Activated CD8-positive, alpha-beta memory T cell treated with anti-CD3 and anti-CD28 coated beads for 24 hours (primary cell): ENCODE results near the gene OPA1.

Source experiments
- DNase-seq: peaks from one replicate; pipeline ENCODE4 v3.0.0-alpha.2; 2020

The OPA1 gene

DNA sequence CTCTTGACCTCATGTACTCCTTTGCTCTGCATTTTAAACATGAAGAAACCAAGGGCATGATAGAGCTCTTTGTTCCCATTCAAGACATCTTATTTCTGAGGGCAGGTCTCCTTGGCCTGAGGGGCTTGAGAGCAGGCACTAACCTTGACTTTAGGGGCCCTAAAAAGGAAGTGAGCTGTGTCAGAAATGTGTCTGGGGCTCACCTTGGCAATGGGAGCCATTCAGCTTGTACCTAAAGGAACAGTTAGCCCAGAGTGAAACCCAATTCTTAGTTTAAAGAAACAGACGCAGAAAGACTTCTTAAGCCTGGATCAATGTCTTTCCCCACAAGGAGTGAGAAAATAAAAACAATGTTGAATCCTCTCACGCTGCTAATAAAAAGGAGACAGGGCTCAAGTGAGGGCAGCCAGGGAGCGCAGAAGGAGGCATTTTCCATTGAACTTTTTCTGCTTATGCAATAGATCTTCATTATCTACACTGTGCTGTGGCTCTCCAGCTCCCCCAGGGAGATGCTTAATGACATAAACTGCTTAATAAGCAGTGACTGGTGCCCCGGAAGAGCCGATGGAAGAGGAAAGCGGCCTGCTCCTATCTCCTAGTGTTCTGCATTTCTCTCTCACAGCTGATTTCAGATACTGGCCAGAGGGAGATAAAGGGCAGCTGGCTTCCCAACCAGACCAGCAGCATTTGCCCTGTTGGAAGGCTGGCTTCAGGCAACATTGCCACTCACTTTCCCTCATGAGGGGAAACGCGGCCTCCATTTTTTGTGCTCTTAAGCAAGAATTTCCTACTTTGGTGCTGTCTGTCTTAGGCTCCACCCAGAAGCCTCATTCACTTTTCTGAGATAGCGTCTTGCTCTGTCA is 152.0 kb downstream of the OPA1 start:
- no peak for DNase-seq

DNA sequence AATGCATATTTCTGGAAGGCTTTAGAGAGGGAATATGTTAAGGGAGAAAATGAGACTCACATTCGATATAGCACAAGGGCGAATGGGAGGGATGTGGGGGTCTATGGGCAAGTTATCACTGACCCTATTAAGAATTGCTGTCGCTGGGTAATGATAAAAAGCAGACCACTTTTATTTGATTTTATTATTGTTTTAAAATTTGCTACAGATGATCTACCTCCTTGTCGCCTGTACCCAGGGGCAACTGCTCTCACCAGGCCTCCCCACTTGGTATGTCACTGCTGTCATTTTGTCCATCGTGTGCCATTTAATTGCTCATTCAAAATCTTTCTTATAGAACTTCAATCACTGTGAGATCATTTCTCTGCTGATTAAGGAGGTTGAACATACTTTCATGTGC is 153.8 kb downstream of the OPA1 start:
- no peak for DNase-seq
